Adrenal gland (tissue), 5 donors: ENCODE results near the gene CRYBG1.

ENCODE experiments used
- POLR2A ChIP-seq, 2 donors: fragments of 450-650 bp; IDR thresholded peaks; one replicate each; pipeline ENCODE4 v1.6.1; 2017; ENCODE audit warnings: antibody characterized with exemption in 2 of 2, mild to moderate bottlenecking in 2 of 2, moderate library complexity in 1 of 2
- TF ChIP-seq, protein P1 (sequence below), 6 experiments: fragments of 450-650 bp in 4 of 6; fragments of 200-600 bp in 2 of 6; sonication (generic) in 1 of 6; IDR thresholded peaks; 1 replicate in 5 of 6; 2 replicates in 1 of 6; pipeline versions ENCODE4 v1.5.1 to v1.8.0; 2016 to 2021; ENCODE audit warnings: antibody characterized with exemption in 6 of 6, mild to moderate bottlenecking in 2 of 6, moderate library complexity in 1 of 6
- donor health status: DM: no; HTN: no; CAD: no.

DNA sequence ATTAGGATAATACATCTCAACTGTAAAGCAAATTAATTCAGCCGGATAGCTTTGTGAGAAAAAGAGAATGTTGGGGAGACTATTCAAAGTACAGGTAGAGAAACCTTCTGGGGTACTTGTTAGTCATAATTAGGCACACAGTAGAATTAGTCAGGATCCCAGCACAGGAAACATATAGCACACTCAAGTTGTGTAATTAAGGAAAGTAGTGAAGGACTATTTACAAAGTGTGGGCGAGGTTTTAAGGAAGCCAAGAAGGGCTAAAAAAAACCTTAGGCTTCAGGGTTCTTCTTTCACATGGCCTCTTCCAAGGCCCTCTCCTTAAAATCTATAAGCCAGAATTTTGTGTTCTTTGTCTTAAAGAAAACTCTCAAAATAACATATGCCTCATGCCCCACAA lies 142.0 kb downstream of the CRYBG1 start:
- TF ChIP-seq, protein P1, sequence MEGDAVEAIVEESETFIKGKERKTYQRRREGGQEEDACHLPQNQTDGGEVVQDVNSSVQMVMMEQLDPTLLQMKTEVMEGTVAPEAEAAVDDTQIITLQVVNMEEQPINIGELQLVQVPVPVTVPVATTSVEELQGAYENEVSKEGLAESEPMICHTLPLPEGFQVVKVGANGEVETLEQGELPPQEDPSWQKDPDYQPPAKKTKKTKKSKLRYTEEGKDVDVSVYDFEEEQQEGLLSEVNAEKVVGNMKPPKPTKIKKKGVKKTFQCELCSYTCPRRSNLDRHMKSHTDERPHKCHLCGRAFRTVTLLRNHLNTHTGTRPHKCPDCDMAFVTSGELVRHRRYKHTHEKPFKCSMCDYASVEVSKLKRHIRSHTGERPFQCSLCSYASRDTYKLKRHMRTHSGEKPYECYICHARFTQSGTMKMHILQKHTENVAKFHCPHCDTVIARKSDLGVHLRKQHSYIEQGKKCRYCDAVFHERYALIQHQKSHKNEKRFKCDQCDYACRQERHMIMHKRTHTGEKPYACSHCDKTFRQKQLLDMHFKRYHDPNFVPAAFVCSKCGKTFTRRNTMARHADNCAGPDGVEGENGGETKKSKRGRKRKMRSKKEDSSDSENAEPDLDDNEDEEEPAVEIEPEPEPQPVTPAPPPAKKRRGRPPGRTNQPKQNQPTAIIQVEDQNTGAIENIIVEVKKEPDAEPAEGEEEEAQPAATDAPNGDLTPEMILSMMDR (IDR thresholded peaks at IDR 0.05): no peak
- TF ChIP-seq POLR2A (IDR thresholded peaks at IDR 0.05): no peak
